ENCODE results near the gene FAM135A.

DNA sequence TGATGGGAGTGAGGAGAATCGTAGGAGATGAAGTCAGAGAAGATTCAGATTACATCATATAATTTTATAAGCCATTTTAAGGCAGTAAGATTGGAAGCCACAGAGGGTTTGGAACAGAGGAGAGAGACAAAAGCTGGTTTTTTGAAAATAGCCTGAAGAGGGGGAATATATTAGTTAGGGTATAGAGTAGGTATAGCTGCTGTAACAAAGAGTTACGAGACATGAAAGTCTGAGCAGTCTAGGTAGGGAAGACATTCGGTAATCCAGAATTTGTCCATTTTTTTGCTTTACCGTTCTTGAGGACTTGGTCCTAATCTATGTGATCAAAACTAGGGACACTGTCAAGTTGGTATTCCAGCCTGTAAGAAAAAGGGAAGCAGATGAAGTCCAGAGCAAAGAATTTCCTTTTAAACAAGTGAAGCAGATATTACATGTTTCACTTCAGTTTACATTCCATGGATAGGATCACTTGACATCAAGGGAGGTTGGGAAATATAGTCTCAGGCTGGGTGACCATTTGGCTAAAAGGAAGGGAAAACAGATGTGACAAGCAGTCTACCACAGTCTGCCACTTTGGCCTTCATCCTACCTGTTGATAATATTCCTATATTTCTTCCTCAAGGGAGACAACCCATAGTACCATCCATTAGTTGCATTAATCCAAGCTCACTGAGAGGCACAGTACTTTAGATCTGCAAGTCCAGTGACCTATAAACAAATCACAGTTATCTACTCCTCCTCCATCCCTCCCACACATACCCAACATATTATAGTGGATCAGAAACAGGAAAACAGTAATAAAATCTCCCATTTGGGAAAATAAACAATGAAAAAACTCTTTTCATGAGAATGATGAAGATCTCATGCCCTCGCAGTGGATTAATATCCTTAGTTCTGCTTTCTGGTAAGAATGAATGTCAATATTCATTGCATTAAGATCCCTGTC is 10.2 kb downstream of the FAM135A start:
- TF ChIP-seq POLR2A (IDR thresholded peaks at IDR 0.05): no peak
- TF ChIP-seq CTCF (IDR thresholded peaks at IDR 0.05): no peak

Measured in uterus (tissue), 2 donors.